GM23338 (cell line): Measurements from ENCODE around the gene F3. TPM values are rescaled to one million over a fixed set of nuclear protein-coding genes. Genes with fewer than 3 reads are reported as not detected.

ENCODE experiments used
- ATAC-seq: fragments of 200-7000 bp; cut with Tn5 transposase; 3 replicates; pipeline ENCODE4 v1.9.1; 2020
- DNase-seq: peaks from one replicate; pipeline ENCODE4 v3.0.0-alpha.2; 2015; ENCODE audit warnings: low spot score
- H2AFZ ChIP-seq: fragments of 200-600 bp; sonication (generic); 2 replicates; pipeline ENCODE4 v1.8.0; 2016; ENCODE audit warnings: antibody characterized with exemption, mild to moderate bottlenecking, moderate library complexity
- H3F3A ChIP-seq: fragments of 200-600 bp; sonication (generic); replicated peaks from 2 replicates; pipeline ENCODE4 v1.8.0; 2017; ENCODE audit warnings: antibody characterized with exemption, mixed run types, low read depth
- H3K27ac ChIP-seq: fragments of 200-600 bp; sonication (generic); 2 replicates; pipeline ENCODE4 v1.6.1; 2016; ENCODE audit warnings: low read depth
- H3K27me3 ChIP-seq: fragments of 200-600 bp; sonication (generic); 2 replicates; pipeline ENCODE4 v1.8.0; 2016; ENCODE audit warnings: mild to moderate bottlenecking, mixed run types, moderate library complexity; ENCODE audit not compliant: insufficient read depth
- H3K36me3 ChIP-seq: fragments of 200-600 bp; sonication (generic); 2 replicates; pipeline ENCODE4 v1.8.0; 2016; ENCODE audit warnings: mild to moderate bottlenecking; ENCODE audit not compliant: insufficient read depth
- H3K4me1 ChIP-seq: fragments of 200-600 bp; sonication (generic); 2 replicates; pipeline ENCODE4 v1.8.0; 2016; ENCODE audit warnings: mild to moderate bottlenecking, moderate library complexity; ENCODE audit not compliant: insufficient read depth
- H3K4me2 ChIP-seq: fragments of 200-600 bp; sonication (generic); 2 replicates; pipeline ENCODE4 v1.7.1; 2017; ENCODE audit warnings: mixed run types
- H3K4me3 ChIP-seq: fragments of 200-600 bp; sonication (generic); 2 replicates; pipeline ENCODE4 v1.6.1; 2016; ENCODE audit warnings: mixed run types
- H3K79me2 ChIP-seq: fragments of 200-600 bp; sonication (generic); replicated peaks from 2 replicates; pipeline ENCODE4 v1.8.0; 2017; ENCODE audit warnings: mild to moderate bottlenecking; ENCODE audit not compliant: insufficient read depth
- H3K9me2 ChIP-seq: fragments of 200-600 bp; sonication (generic); 2 replicates; pipeline ENCODE4 v1.8.0; 2017; ENCODE audit not compliant: insufficient read depth
- H4K20me1 ChIP-seq: fragments of 200-600 bp; sonication (generic); replicated peaks from 2 replicates; pipeline ENCODE4 v1.8.0; 2017; ENCODE audit warnings: mild to moderate bottlenecking; ENCODE audit not compliant: insufficient read depth
- H3K27ac Mint-ChIP-seq: 2 replicates; pipeline ENCODE4 v1.8.0; 2020; ENCODE audit warnings: inconsistent platforms, mild to moderate bottlenecking, moderate library complexity, mixed read lengths
- H3K27me3 Mint-ChIP-seq: 3 replicates; pipeline ENCODE4 v1.8.0; 2022; ENCODE audit warnings: low read depth, mild to moderate bottlenecking, moderate library complexity, mixed read lengths, inconsistent platforms; ENCODE audit not compliant: insufficient read depth, poor library complexity
- H3K36me3 Mint-ChIP-seq: 3 replicates; pipeline ENCODE4 v1.8.0; 2021; ENCODE audit warnings: low read depth, mild to moderate bottlenecking, inconsistent platforms, moderate library complexity, mixed read lengths
- H3K4me1 Mint-ChIP-seq: 3 replicates; pipeline ENCODE4 v1.8.0; 2020; ENCODE audit warnings: mild to moderate bottlenecking, inconsistent platforms, mixed read lengths
- H3K4me3 Mint-ChIP-seq: 3 replicates; pipeline ENCODE4 v1.8.0; 2021; ENCODE audit warnings: moderate library complexity, mild to moderate bottlenecking, inconsistent platforms, mixed read lengths
- H3K9me3 Mint-ChIP-seq: 3 replicates; pipeline ENCODE4 v1.8.0; 2020; ENCODE audit warnings: moderate library complexity, mild to moderate bottlenecking, inconsistent platforms, mixed read lengths
- CREB1 ChIP-seq: fragments of 250-450 bp; sonication (Bioruptor Pico); IDR thresholded peaks from 2 replicates; pipeline ENCODE4 v1.5.0; 2020; ENCODE audit warnings: low read depth, mild to moderate bottlenecking, moderate library complexity
- EZH2 ChIP-seq: fragments of 200-600 bp; sonication (generic); IDR thresholded peaks from one replicate; pipeline ENCODE4 v1.8.0; 2017; ENCODE audit warnings: antibody characterized with exemption, mild to moderate bottlenecking, low read depth; ENCODE audit not compliant: unreplicated experiment
- EZH2phosphoT487 ChIP-seq: fragments of 200-600 bp; sonication (generic); IDR thresholded peaks from one replicate; pipeline ENCODE4 v1.8.1; 2018; ENCODE audit warnings: antibody characterized with exemption; ENCODE audit not compliant: unreplicated experiment
- JUNB ChIP-seq: IDR thresholded peaks from one replicate; pipeline ENCODE4 v1.6.1; 2016; ENCODE audit warnings: antibody characterized with exemption; ENCODE audit not compliant: unreplicated experiment
- NANOG ChIP-seq: IDR thresholded peaks from 2 replicates; pipeline ENCODE4 v1.6.1; 2016; ENCODE audit warnings: antibody characterized with exemption, borderline replicate concordance
- POLR2AphosphoS5 ChIP-seq: IDR thresholded peaks from 2 replicates; pipeline ENCODE4 v1.6.1; 2016; ENCODE audit warnings: antibody characterized with exemption, low read depth
- STAT1 ChIP-seq: IDR thresholded peaks from one replicate; pipeline ENCODE4 v1.6.1; 2016; ENCODE audit warnings: antibody characterized with exemption; ENCODE audit not compliant: unreplicated experiment
- ZNF114 ChIP-seq: fragments of 250-450 bp; sonication (Bioruptor Pico); IDR thresholded peaks from 2 replicates; pipeline ENCODE4 v1.5.0; 2020; ENCODE audit warnings: mild to moderate bottlenecking, moderate library complexity
- ZNF331 ChIP-seq: fragments of 250-450 bp; sonication (Bioruptor Pico); IDR thresholded peaks from 2 replicates; pipeline ENCODE4 v1.5.0; 2020; ENCODE audit warnings: low read depth, mild to moderate bottlenecking, moderate library complexity
- polyA plus RNA-seq: library from polyadenylated mRNA; unstranded; fragments of >200 nt; fragmentation: Nextera tagmentation; extraction: Ambion mirVana; gene quantifications from 2 replicates; pipeline ENCODE4 v1.2.1, GENCODE V29; 2016
- total RNA-seq: library from RNA; depleted of rRNA; stranded (reverse); fragments of >200 nt; shearing (Covaris generic); gene quantifications from 2 replicates; pipeline ENCODE4 v1.2.3, GENCODE V29; 2014
- TF ChIP-seq, protein P1 (sequence below): IDR thresholded peaks from one replicate; pipeline ENCODE4 v1.6.1; 2018; ENCODE audit warnings: antibody characterized with exemption; ENCODE audit not compliant: unreplicated experiment
- TF ChIP-seq, protein P2 (sequence below): fragments of 250-450 bp; sonication (Bioruptor Pico); IDR thresholded peaks from 2 replicates; pipeline ENCODE4 v1.5.0; 2020; ENCODE audit warnings: mild to moderate bottlenecking, moderate library complexity
- TF ChIP-seq, protein P3 (sequence below): IDR thresholded peaks from 2 replicates; pipeline ENCODE4 v1.6.1; 2016; ENCODE audit warnings: antibody characterized with exemption
- TF ChIP-seq, protein P4 (sequence below), 2 experiments: fragments of 200-600 bp in 1 of 2; sonication (generic) in 1 of 2; conservative IDR thresholded peaks; 2 replicates each; pipeline versions ENCODE4 v1.5.1 to v1.6.1; 2016 to 2017; ENCODE audit warnings: antibody characterized with exemption in 2 of 2, low read depth in 2 of 2, mild to moderate bottlenecking in 2 of 2, moderate library complexity in 1 of 2

Gene F3
- total and polyA plus RNA-seq, 2 experiments from 2014 or later: 6.9 to 9.7 TPM

DNA sequence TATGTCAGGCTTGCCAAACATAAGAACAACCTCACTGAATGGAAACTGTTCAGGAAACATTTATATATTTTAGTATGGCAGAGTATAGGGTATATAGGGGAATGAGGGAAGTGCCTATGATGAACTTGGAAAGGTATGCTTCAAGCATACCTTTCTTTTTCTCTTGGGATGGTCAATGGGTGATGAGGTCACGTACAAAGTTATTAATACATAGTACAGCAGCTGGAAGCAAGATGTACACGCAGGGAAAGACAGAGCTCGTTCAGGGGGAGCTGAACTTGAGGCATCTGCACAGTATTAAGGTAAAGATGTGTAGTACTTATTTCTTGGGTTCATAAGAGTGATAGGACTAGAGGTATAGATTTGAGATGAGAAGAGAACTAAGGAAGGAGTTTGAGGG is 61.9 kb downstream of the F3 start:
- Mint-ChIP-seq H3K27me3 (no peaks in the 10 kb centered on the region), H3K4me3 (no peak overlapping the region), H3K4me1 (peaks cover 2% of the 10 kb centered on the region; the same call in 1 of the 3 replicates), H3K27ac (no peak overlapping the region), H3K9me3 (no peaks in the 10 kb centered on the region), H3K36me3 (peaks cover 9% of the 10 kb centered on the region; the same call in 2 of the 3 replicates)
- ATAC-seq: no peak
- Histone ChIP-seq H3K27me3 (no peaks in the 10 kb centered on the region), H3K79me2 (no peaks in the 10 kb centered on the region), H2AFZ (no peak overlapping the region), H3K4me2 (no peak overlapping the region), H4K20me1 (no peaks in the 10 kb centered on the region), H3K9me2 (no peaks in the 10 kb centered on the region), H3K36me3 (no peaks in the 10 kb centered on the region), H3K27ac (no peak overlapping the region), H3F3A (no peaks in the 10 kb centered on the region), H3K4me1 (no peaks in the 10 kb centered on the region), H3K4me3 (no peak overlapping the region)
- DNase-seq: no peak
- no peak for TF ChIP-seq CREB1 (CRISPR knock-in tag)
- TF ChIP-seq, protein P1, sequence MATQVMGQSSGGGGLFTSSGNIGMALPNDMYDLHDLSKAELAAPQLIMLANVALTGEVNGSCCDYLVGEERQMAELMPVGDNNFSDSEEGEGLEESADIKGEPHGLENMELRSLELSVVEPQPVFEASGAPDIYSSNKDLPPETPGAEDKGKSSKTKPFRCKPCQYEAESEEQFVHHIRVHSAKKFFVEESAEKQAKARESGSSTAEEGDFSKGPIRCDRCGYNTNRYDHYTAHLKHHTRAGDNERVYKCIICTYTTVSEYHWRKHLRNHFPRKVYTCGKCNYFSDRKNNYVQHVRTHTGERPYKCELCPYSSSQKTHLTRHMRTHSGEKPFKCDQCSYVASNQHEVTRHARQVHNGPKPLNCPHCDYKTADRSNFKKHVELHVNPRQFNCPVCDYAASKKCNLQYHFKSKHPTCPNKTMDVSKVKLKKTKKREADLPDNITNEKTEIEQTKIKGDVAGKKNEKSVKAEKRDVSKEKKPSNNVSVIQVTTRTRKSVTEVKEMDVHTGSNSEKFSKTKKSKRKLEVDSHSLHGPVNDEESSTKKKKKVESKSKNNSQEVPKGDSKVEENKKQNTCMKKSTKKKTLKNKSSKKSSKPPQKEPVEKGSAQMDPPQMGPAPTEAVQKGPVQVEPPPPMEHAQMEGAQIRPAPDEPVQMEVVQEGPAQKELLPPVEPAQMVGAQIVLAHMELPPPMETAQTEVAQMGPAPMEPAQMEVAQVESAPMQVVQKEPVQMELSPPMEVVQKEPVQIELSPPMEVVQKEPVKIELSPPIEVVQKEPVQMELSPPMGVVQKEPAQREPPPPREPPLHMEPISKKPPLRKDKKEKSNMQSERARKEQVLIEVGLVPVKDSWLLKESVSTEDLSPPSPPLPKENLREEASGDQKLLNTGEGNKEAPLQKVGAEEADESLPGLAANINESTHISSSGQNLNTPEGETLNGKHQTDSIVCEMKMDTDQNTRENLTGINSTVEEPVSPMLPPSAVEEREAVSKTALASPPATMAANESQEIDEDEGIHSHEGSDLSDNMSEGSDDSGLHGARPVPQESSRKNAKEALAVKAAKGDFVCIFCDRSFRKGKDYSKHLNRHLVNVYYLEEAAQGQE: no peak
- TF ChIP-seq, protein P2, sequence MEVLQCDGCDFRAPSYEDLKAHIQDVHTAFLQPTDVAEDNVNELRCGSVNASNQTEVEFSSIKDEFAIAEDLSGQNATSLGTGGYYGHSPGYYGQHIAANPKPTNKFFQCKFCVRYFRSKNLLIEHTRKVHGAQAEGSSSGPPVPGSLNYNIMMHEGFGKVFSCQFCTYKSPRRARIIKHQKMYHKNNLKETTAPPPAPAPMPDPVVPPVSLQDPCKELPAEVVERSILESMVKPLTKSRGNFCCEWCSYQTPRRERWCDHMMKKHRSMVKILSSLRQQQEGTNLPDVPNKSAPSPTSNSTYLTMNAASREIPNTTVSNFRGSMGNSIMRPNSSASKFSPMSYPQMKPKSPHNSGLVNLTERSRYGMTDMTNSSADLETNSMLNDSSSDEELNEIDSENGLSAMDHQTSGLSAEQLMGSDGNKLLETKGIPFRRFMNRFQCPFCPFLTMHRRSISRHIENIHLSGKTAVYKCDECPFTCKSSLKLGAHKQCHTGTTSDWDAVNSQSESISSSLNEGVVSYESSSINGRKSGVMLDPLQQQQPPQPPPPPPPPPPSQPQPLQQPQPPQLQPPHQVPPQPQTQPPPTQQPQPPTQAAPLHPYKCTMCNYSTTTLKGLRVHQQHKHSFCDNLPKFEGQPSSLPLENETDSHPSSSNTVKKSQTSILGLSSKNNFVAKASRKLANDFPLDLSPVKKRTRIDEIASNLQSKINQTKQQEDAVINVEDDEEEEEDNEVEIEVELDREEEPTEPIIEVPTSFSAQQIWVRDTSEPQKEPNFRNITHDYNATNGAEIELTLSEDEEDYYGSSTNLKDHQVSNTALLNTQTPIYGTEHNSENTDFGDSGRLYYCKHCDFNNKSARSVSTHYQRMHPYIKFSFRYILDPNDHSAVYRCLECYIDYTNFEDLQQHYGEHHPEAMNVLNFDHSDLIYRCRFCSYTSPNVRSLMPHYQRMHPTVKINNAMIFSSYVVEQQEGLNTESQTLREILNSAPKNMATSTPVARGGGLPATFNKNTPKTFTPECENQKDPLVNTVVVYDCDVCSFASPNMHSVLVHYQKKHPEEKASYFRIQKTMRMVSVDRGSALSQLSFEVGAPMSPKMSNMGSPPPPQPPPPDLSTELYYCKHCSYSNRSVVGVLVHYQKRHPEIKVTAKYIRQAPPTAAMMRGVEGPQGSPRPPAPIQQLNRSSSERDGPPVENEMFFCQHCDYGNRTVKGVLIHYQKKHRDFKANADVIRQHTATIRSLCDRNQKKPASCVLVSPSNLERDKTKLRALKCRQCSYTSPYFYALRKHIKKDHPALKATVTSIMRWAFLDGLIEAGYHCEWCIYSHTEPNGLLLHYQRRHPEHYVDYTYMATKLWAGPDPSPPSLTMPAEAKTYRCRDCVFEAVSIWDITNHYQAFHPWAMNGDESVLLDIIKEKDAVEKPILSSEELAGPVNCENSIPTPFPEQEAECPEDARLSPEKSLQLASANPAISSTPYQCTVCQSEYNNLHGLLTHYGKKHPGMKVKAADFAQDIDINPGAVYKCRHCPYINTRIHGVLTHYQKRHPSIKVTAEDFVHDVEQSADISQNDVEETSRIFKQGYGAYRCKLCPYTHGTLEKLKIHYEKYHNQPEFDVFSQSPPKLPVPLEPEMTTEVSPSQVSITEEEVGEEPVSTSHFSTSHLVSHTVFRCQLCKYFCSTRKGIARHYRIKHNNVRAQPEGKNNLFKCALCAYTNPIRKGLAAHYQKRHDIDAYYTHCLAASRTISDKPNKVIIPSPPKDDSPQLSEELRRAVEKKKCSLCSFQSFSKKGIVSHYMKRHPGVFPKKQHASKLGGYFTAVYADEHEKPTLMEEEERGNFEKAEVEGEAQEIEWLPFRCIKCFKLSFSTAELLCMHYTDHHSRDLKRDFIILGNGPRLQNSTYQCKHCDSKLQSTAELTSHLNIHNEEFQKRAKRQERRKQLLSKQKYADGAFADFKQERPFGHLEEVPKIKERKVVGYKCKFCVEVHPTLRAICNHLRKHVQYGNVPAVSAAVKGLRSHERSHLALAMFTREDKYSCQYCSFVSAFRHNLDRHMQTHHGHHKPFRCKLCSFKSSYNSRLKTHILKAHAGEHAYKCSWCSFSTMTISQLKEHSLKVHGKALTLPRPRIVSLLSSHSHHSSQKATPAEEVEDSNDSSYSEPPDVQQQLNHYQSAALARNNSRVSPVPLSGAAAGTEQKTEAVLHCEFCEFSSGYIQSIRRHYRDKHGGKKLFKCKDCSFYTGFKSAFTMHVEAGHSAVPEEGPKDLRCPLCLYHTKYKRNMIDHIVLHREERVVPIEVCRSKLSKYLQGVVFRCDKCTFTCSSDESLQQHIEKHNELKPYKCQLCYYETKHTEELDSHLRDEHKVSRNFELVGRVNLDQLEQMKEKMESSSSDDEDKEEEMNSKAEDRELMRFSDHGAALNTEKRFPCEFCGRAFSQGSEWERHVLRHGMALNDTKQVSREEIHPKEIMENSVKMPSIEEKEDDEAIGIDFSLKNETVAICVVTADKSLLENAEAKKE (CRISPR knock-in tag): no peak
- no peak for TF ChIP-seq POLR2AphosphoS5
- no peak for TF ChIP-seq ZNF331 (CRISPR knock-in tag)
- TF ChIP-seq, protein P3, sequence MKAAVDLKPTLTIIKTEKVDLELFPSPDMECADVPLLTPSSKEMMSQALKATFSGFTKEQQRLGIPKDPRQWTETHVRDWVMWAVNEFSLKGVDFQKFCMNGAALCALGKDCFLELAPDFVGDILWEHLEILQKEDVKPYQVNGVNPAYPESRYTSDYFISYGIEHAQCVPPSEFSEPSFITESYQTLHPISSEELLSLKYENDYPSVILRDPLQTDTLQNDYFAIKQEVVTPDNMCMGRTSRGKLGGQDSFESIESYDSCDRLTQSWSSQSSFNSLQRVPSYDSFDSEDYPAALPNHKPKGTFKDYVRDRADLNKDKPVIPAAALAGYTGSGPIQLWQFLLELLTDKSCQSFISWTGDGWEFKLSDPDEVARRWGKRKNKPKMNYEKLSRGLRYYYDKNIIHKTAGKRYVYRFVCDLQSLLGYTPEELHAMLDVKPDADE: no peak
- TF ChIP-seq JUNB: no peak
- TF ChIP-seq ZNF114 (CRISPR knock-in tag): no peak
- no peak for TF ChIP-seq NANOG
- TF ChIP-seq, protein P4, sequence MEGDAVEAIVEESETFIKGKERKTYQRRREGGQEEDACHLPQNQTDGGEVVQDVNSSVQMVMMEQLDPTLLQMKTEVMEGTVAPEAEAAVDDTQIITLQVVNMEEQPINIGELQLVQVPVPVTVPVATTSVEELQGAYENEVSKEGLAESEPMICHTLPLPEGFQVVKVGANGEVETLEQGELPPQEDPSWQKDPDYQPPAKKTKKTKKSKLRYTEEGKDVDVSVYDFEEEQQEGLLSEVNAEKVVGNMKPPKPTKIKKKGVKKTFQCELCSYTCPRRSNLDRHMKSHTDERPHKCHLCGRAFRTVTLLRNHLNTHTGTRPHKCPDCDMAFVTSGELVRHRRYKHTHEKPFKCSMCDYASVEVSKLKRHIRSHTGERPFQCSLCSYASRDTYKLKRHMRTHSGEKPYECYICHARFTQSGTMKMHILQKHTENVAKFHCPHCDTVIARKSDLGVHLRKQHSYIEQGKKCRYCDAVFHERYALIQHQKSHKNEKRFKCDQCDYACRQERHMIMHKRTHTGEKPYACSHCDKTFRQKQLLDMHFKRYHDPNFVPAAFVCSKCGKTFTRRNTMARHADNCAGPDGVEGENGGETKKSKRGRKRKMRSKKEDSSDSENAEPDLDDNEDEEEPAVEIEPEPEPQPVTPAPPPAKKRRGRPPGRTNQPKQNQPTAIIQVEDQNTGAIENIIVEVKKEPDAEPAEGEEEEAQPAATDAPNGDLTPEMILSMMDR (conservative IDR thresholded peaks at IDR 0.05; ENCODE audit: low read depth in 2 of 2): no peak
- no peak for TF ChIP-seq STAT1
- TF ChIP-seq EZH2phosphoT487: no peak
- TF ChIP-seq EZH2: no peak
